ENCODE measurements around the gene RENBP. TPM values are rescaled to one million over a fixed set of nuclear protein-coding genes. Genes with fewer than 3 reads are reported as not detected.

The RENBP gene
- total RNA-seq, 4 donors from 2014 or later = 0.45 to 7.6 (median 3.1) TPM; not detected in 1

- H3K27me3 ChIP-seq = no peaks in the 10 kb centered on the region
- H3K9me3 ChIP-seq = no peaks in the 10 kb centered on the region
- H3K27ac ChIP-seq = peak overlapping the region in 3 of 4 donors; percentile 73 to 98 (median 97)
- no peak for TF ChIP-seq POLR2A (IDR thresholded peaks at IDR 0.05)
- no peak for TF ChIP-seq CTCF (IDR thresholded peaks at IDR 0.05)
- H3K4me3 ChIP-seq = no peak overlapping the region
- intact Hi-C loops (cut with DNase I) = no loop called here
- H3K4me1 ChIP-seq = peaks cover 19 to 61% (median 30%) of the 10 kb centered on the region in 3 donors
- WGBS, 2 donors = 74 to 80% methylated on average over 2 to 18 of the region's 31 CpGs
- H3K36me3 ChIP-seq = peaks cover 0 to 37% (median 0%) of the 10 kb centered on the region in 3 donors
- no peak for DNase-seq
These were observed 14.2 kb downstream of the RENBP start for GRCh38 chrX:153930011-153930910.

GRCh38 chrX:153929576-153929975 lies 14.9 kb downstream of the RENBP start:
- peak overlapping the region in 3 of 4 donors; percentile 73 to 98 (median 97) for H3K27ac ChIP-seq
- TF ChIP-seq CTCF (IDR thresholded peaks at IDR 0.05) (no peak), POLR2A (IDR thresholded peaks at IDR 0.05) (no peak)
- peaks cover 0 to 37% (median 0%) of the 10 kb centered on the region in 3 donors for H3K36me3 ChIP-seq
- no peak for DNase-seq
- H3K9me3 ChIP-seq = no peaks in the 10 kb centered on the region
- 84% methylated on average over 9 of the region's 10 CpGs; no CpG with 5 or more reads in 1 of the 2 donors for WGBS, 2 donors
- intact Hi-C loops (cut with DNase I) = no loop called here
- peaks cover 19 to 59% (median 30%) of the 10 kb centered on the region in 3 donors for H3K4me1 ChIP-seq
- H3K27me3 ChIP-seq = no peaks in the 10 kb centered on the region
- H3K4me3 ChIP-seq = no peak overlapping the region

- H3K4me3 ChIP-seq = peak overlapping the region in 3 of 4 donors; percentile 9 to 58 (median 41)
- no peak for DNase-seq
- peak overlapping the region; percentile 73 to 98 (median 96) for H3K27ac ChIP-seq
- WGBS, 2 donors = 0 to 57% methylated on average over 1 to 9 of the region's 9 CpGs
- intact Hi-C loops (cut with DNase I) = no loop called here
- peaks cover 19 to 58% (median 25%) of the 10 kb centered on the region in 3 donors for H3K4me1 ChIP-seq
- no peaks in the 10 kb centered on the region for H3K27me3 ChIP-seq
- peaks cover 0 to 37% (median 0%) of the 10 kb centered on the region in 3 donors for H3K36me3 ChIP-seq
- TF ChIP-seq CTCF (IDR thresholded peaks at IDR 0.05) = no peak
- TF ChIP-seq POLR2A (IDR thresholded peaks at IDR 0.05) = no peak
- H3K9me3 ChIP-seq = no peaks in the 10 kb centered on the region
These were observed 15.6 kb downstream of the RENBP start for GRCh38 chrX:153928846-153929245.

- intact Hi-C loops (cut with DNase I) = no loop called here
- peak in 3 of 6 experiments; percentile 17 to 34 (median 17) for TF ChIP-seq CTCF (IDR thresholded peaks at IDR 0.05)
- peak in 3 of 4 donors; percentile 75 to 94 (median 78) for TF ChIP-seq POLR2A (IDR thresholded peaks at IDR 0.05)
- peak; percentile 74 for DNase-seq
- WGBS, 2 donors = 0 to 7% methylated on average over 3 to 8 of the region's 76 CpGs
- no peaks in the 10 kb centered on the region for H3K27me3 ChIP-seq
- peak overlapping the region; percentile 95 to 98 (median 97) for H3K27ac ChIP-seq
- H3K36me3 ChIP-seq = peaks cover 0 to 37% (median 0%) of the 10 kb centered on the region in 3 donors
- peak overlapping the region; percentile 46 to 78 (median 58) for H3K4me3 ChIP-seq
- no peaks in the 10 kb centered on the region for H3K9me3 ChIP-seq
- H3K4me1 ChIP-seq = peaks cover 19 to 58% (median 22%) of the 10 kb centered on the region in 3 donors
These were observed 16.3 kb downstream of the RENBP start for GRCh38 chrX:153927922-153928760.
